ENCODE results near the gene TRIP10. TPM values are rescaled to one million over a fixed set of nuclear protein-coding genes. Genes with fewer than 3 reads are reported as not detected.
"Not testable (repeated sequence)": the region's sequence is repeated elsewhere in the genome, so short reads cannot be mapped to it uniquely, and the experiment has no call there.

TRIP10 gene
- total RNA-seq, 4 donors from 2014 or later, result 48.9 to 65.8 (median 58.8) TPM

GRCh38 chr19:6772866-6773322, 33.4 kb downstream of the TRIP10 start:
- Histone ChIP-seq H3K4me1 (peaks cover 0 to 2% of the 10 kb centered on the region in 2 donors), H3K36me3 (no peaks in the 10 kb centered on the region), H3K27ac (no peak overlapping the region), H3K4me3 (replicated peaks in 1 of 3) (peak overlapping the region in 1 of 3 donors; percentile 2), H3K27me3 (no peaks in the 10 kb centered on the region), H3K9me3 (no peaks in the 10 kb centered on the region)
- TF ChIP-seq POLR2A (IDR thresholded peaks at IDR 0.05) (no peak), CTCF (IDR thresholded peaks at IDR 0.05) (no peak)
- WGBS, 2 donors, result 67 to 89% methylated on average over 1 to 7 of the region's 14 CpGs
- no peak for DNase-seq
- intact Hi-C loops (cut with DNase I), result loop anchor here (10.0 kb wide), 1 partner anchor 138 kb away; no protein-coding TSS in a partner anchor

GRCh38 chr19:6773323-6773931, 33.9 kb downstream of the TRIP10 start:
- Histone ChIP-seq H3K27ac (no peak overlapping the region), H3K36me3 (no peaks in the 10 kb centered on the region), H3K4me3 (replicated peaks in 1 of 3) (peak overlapping the region in 1 of 3 donors; percentile 2), H3K9me3 (no peaks in the 10 kb centered on the region), H3K27me3 (no peaks in the 10 kb centered on the region), H3K4me1 (no peaks in the 10 kb centered on the region)
- TF ChIP-seq POLR2A (IDR thresholded peaks at IDR 0.05), result no peak
- TF ChIP-seq CTCF (IDR thresholded peaks at IDR 0.05), result no peak
- intact Hi-C loops (cut with DNase I), result loop anchor here (10.0 kb wide), 1 partner anchor 139 kb away; no protein-coding TSS in a partner anchor
- 56 to 59% methylated on average over 7 to 8 of the region's 8 CpGs for WGBS, 2 donors
- DNase-seq, result no peak

- DNase-seq, result no peak
- no peak for TF ChIP-seq CTCF (IDR thresholded peaks at IDR 0.05)
- TF ChIP-seq POLR2A (IDR thresholded peaks at IDR 0.05), result no peak
- Histone ChIP-seq H3K9me3 (no peaks in the 10 kb centered on the region), H3K27me3 (no peaks in the 10 kb centered on the region), H3K4me3 (replicated peaks in 1 of 3) (no peak overlapping the region), H3K36me3 (no peaks in the 10 kb centered on the region), H3K4me1 (no peaks in the 10 kb centered on the region), H3K27ac (no peak overlapping the region)
- WGBS, 2 donors, result 76 to 77% methylated on average over 11 of the region's 11 CpGs
- intact Hi-C loops (cut with DNase I), result loop anchor here (10.0 kb wide), 1 partner anchor 140 kb away; no protein-coding TSS in a partner anchor
Observed at GRCh38 chr19:6774821-6775707, 35.6 kb downstream of the TRIP10 start.

GRCh38 chr19:6776045-6776444, 36.6 kb downstream of the TRIP10 start:
- intact Hi-C loops (cut with DNase I), result loop anchor here (10.0 kb wide), 1 partner anchor 141 kb away; no protein-coding TSS in a partner anchor
- H3K4me3 ChIP-seq (replicated peaks in 1 of 3); DNase-seq; H3K9me3 ChIP-seq; H3K27ac ChIP-seq; H3K27me3 ChIP-seq; H3K4me1 ChIP-seq; H3K36me3 ChIP-seq: not testable (repeated sequence)

DNA sequence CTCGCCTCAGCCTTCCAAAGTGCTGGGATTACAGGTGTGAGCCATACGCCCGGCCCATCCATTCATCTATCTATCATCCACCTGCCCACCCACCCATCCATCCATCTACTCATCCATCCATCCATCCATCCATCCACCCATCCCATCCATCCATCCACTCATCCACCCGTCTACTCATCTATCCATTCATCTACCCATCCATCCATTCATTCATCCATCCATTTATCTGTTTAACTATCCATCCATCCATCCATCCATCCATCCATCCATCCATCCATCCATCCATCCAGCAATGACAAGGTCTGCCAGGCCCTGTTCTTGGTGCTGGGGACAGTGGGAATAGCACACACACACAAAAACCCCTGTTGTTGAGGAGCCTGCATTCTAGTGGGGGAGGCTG, 37.5 kb downstream of the TRIP10 start:
- DNase-seq, result no peak
- WGBS, 2 donors, result 92 to 95% methylated on average over 4 of the region's 4 CpGs
- Histone ChIP-seq H3K27ac (no peak overlapping the region), H3K4me1 (no peaks in the 10 kb centered on the region), H3K36me3 (no peaks in the 10 kb centered on the region), H3K27me3 (no peaks in the 10 kb centered on the region), H3K9me3 (no peaks in the 10 kb centered on the region), H3K4me3 (replicated peaks in 1 of 3) (no peak overlapping the region)
- no peak for TF ChIP-seq CTCF (IDR thresholded peaks at IDR 0.05)
- TF ChIP-seq POLR2A (IDR thresholded peaks at IDR 0.05), result no peak
- intact Hi-C loops (cut with DNase I), result loop anchor here (10.0 kb wide), 1 partner anchor 142 kb away; no protein-coding TSS in a partner anchor

All from thyroid gland (tissue), 4 donors.